Liver (tissue), 9 donors: Measurements from ENCODE around the gene MOXD1. TPM values are rescaled to one million over a fixed set of nuclear protein-coding genes. Genes with fewer than 3 reads are reported as not detected.

Experiments used
- DNase-seq: peaks from one replicate; pipeline ENCODE4 v3.0.0-alpha.2; 2017; ENCODE audit warnings: low spot score
- H3K27ac ChIP-seq, 2 donors: one replicate each; pipeline ENCODE4 v1.7.0; 2013; ENCODE audit warnings: inconsistent platforms in 2 of 2, low read length in 2 of 2, control low read depth in 1 of 2, low read depth in 1 of 2, mild to moderate bottlenecking in 1 of 2
- H3K27me3 ChIP-seq, 4 donors: one replicate each; pipeline versions ENCODE4 v1.6.1 to v1.7.0; 2013; ENCODE audit warnings: low read length in 3 of 4, inconsistent platforms in 1 of 4, mild to moderate bottlenecking in 1 of 4, moderate library complexity in 1 of 4; ENCODE audit not compliant: control insufficient read depth in 4 of 4, insufficient read depth in 4 of 4
- H3K36me3 ChIP-seq, 4 donors: one replicate each; pipeline versions ENCODE4 v1.6.1 to v1.7.0; 2013; ENCODE audit warnings: low read length in 3 of 4, mild to moderate bottlenecking in 3 of 4, low read depth in 1 of 4, moderate library complexity in 1 of 4; ENCODE audit not compliant: control insufficient read depth in 4 of 4, insufficient read depth in 3 of 4
- H3K4me1 ChIP-seq, 4 donors: one replicate each; pipeline versions ENCODE4 v1.6.1 to v1.7.0; 2013; ENCODE audit warnings: low read length in 3 of 4, mild to moderate bottlenecking in 3 of 4, moderate library complexity in 1 of 4; ENCODE audit not compliant: control insufficient read depth in 4 of 4, insufficient read depth in 4 of 4
- H3K4me3 ChIP-seq, 3 donors: one replicate each; pipeline versions ENCODE4 v1.6.1 to v1.7.0; 2013; ENCODE audit warnings: low read length in 3 of 3, control low read depth in 1 of 3, low read depth in 1 of 3, mild to moderate bottlenecking in 1 of 3
- H3K9ac ChIP-seq, 2 donors: one replicate each; pipeline ENCODE4 v1.7.0; 2013; ENCODE audit warnings: low read length in 2 of 2, mild to moderate bottlenecking in 2 of 2, moderate library complexity in 2 of 2, control low read depth in 1 of 2, low read depth in 1 of 2
- H3K9me3 ChIP-seq, 4 donors: one replicate each; pipeline versions ENCODE4 v1.6.1 to v1.7.0; 2013; ENCODE audit warnings: low read length in 3 of 4; ENCODE audit not compliant: control insufficient read depth in 4 of 4
- ATF3 ChIP-seq: IDR thresholded peaks from 2 replicates; pipeline ENCODE4 v1.6.1; 2016; ENCODE audit warnings: antibody characterized with exemption
- CTCF ChIP-seq: fragments of 150-350 bp; IDR thresholded peaks from 2 replicates; pipeline ENCODE4 v1.5.1; 2017; ENCODE audit warnings: improper control_type of control experiment, low read depth, low read length; ENCODE audit not compliant: missing input control
- EGR1 ChIP-seq, 2 donors: IDR thresholded peaks; 2 replicates each; pipeline ENCODE4 v1.6.1; 2016 to 2018; ENCODE audit warnings: antibody characterized with exemption in 2 of 2, low read depth in 2 of 2
- FOXA1 ChIP-seq: IDR thresholded peaks from 2 replicates; pipeline ENCODE4 v1.6.1; 2016; ENCODE audit warnings: antibody characterized with exemption
- FOXA2 ChIP-seq: IDR thresholded peaks from 2 replicates; pipeline ENCODE4 v1.6.1; 2016; ENCODE audit warnings: antibody characterized with exemption
- HNF4A ChIP-seq, 2 donors: conservative IDR thresholded peaks; 2 replicates each; pipeline ENCODE4 v1.6.1; 2016; ENCODE audit warnings: antibody characterized with exemption in 2 of 2, mild to moderate bottlenecking in 2 of 2
- JUND ChIP-seq, 2 donors: IDR thresholded peaks; 2 replicates each; pipeline ENCODE4 v1.6.1; 2016; ENCODE audit warnings: antibody characterized with exemption in 2 of 2
- NR2F2 ChIP-seq: IDR thresholded peaks from 2 replicates; pipeline ENCODE4 v1.6.1; 2016; ENCODE audit warnings: antibody characterized with exemption
- RAD21 ChIP-seq, 2 donors: IDR thresholded peaks; 2 replicates each; pipeline ENCODE4 v1.6.1; 2016; ENCODE audit warnings: antibody characterized with exemption in 2 of 2, mild to moderate bottlenecking in 2 of 2
- REST ChIP-seq: IDR thresholded peaks from 2 replicates; pipeline ENCODE4 v1.6.1; 2016; ENCODE audit warnings: antibody characterized with exemption, mild to moderate bottlenecking
- RXRA ChIP-seq, 2 donors: IDR thresholded peaks; 2 replicates each; pipeline ENCODE4 v1.6.1; 2017 to 2018; ENCODE audit warnings: antibody characterized with exemption in 2 of 2, mild to moderate bottlenecking in 1 of 2
- SP1 ChIP-seq: IDR thresholded peaks from 2 replicates; pipeline ENCODE4 v1.6.1; 2018; ENCODE audit warnings: antibody characterized with exemption, mild to moderate bottlenecking
- TAF1 ChIP-seq: conservative IDR thresholded peaks from 2 replicates; pipeline ENCODE4 v1.6.1; 2016; ENCODE audit warnings: antibody characterized with exemption, mild to moderate bottlenecking
- YY1 ChIP-seq: IDR thresholded peaks from 2 replicates; pipeline ENCODE4 v1.6.1; 2016; ENCODE audit warnings: antibody characterized with exemption, mild to moderate bottlenecking
- ZBTB33 ChIP-seq: IDR thresholded peaks from 2 replicates; pipeline ENCODE4 v1.6.1; 2016; ENCODE audit warnings: antibody characterized with exemption
- WGBS: extraction: QIAGEN DNeasy Blood & Tissue Kit; methylation state at CpG from one replicate; pipeline ENCODE4 v1.1.7; 2013; 5-methylcytosine and 5-hydroxymethylcytosine counted together
- polyA plus RNA-seq, 2 donors: library from polyadenylated mRNA; stranded (reverse) in 1 of 2; unstranded in 1 of 2; fragments of 200-250 nt in 1 of 2; fragments of >200 nt in 1 of 2; fragmentation: Nextera tagmentation in 1 of 2; extraction: Ambion mirVana in 1 of 2; gene quantifications; one replicate each; pipeline versions ENCODE4 v1.2.1 to v1.2.3, GENCODE V29; 2013 to 2015
- total RNA-seq, 2 donors: library from RNA; depleted of rRNA; stranded (reverse); fragments of >200 nt; gene quantifications; one replicate each; pipeline ENCODE4 v1.2.3, GENCODE V29; 2014
- donor health status: healthy.
- donor health status: healthy.
- donor health status: healthy.
- donor health status: healthy.
- donor health status: healthy.

MOXD1 gene
- total and polyA plus RNA-seq, 4 donors, result 0.14 to 0.48 (median 0.24) TPM

GRCh38 chr6:132412656-132413498, 11.6 kb upstream of the MOXD1 start:
- H3K4me3 ChIP-seq, result no peak overlapping the region
- peaks cover 0 to 7% (median 0%) of the 10 kb centered on the region in 4 donors for H3K9me3 ChIP-seq
- no peak for DNase-seq
- WGBS, result 86% methylated on average over 5 of the region's 5 CpGs
- H3K27me3 ChIP-seq, result peaks cover 0 to 9% (median 0%) of the 10 kb centered on the region in 4 donors
- no peaks in the 10 kb centered on the region for H3K36me3 ChIP-seq
- H3K4me1 ChIP-seq, result no peaks in the 10 kb centered on the region
- TF ChIP-seq HNF4A (conservative IDR thresholded peaks at IDR 0.05), result no peak
- no peak overlapping the region for H3K27ac ChIP-seq
- H3K9ac ChIP-seq, result no peak overlapping the region

- no peak overlapping the region for H3K27ac ChIP-seq
- 85% methylated on average over 4 of the region's 4 CpGs for WGBS
- H3K36me3 ChIP-seq, result no peaks in the 10 kb centered on the region
- DNase-seq, result no peak
- no peak overlapping the region for H3K4me3 ChIP-seq
- no peaks in the 10 kb centered on the region for H3K4me1 ChIP-seq
- peaks cover 0 to 4% (median 0%) of the 10 kb centered on the region in 4 donors for H3K9me3 ChIP-seq
- H3K9ac ChIP-seq, result no peak overlapping the region
- H3K27me3 ChIP-seq, result peaks cover 0 to 9% (median 0%) of the 10 kb centered on the region in 4 donors
- TF ChIP-seq REST, result no peak
- TF ChIP-seq ZBTB33, result no peak
- no peak for TF ChIP-seq YY1
- no peak for TF ChIP-seq EGR1 (IDR thresholded peaks at IDR 0.05; ENCODE audit: low read depth in 2 of 2)
- TF ChIP-seq TAF1, result no peak
- no peak for TF ChIP-seq NR2F2
- no peak for TF ChIP-seq FOXA1
- TF ChIP-seq FOXA2, result no peak
- no peak for TF ChIP-seq ATF3
- no peak for TF ChIP-seq JUND (IDR thresholded peaks at IDR 0.05)
- TF ChIP-seq RAD21 (IDR thresholded peaks at IDR 0.05), result no peak
Measured at GRCh38 chr6:132411296-132411695, 10.0 kb upstream of the MOXD1 start.

GRCh38 chr6:132410830-132411229, 9.6 kb upstream of the MOXD1 start:
- Histone ChIP-seq H3K9ac (no peak overlapping the region), H3K4me3 (no peak overlapping the region), H3K27me3 (peaks cover 0 to 5% (median 0%) of the 10 kb centered on the region in 4 donors), H3K4me1 (no peaks in the 10 kb centered on the region), H3K9me3 (no peaks in the 10 kb centered on the region), H3K36me3 (no peaks in the 10 kb centered on the region), H3K27ac (no peak overlapping the region)
- no peak for DNase-seq
- TF ChIP-seq RXRA (IDR thresholded peaks at IDR 0.05) (no peak), ATF3 (no peak), SP1 (no peak), CTCF (no peak)
- 84% methylated on average over 3 of the region's 3 CpGs for WGBS
